ENCODE data around the gene DEFB128. TPM values are rescaled to one million over a fixed set of nuclear protein-coding genes. Genes with fewer than 3 reads are reported as not detected.

DEFB128 gene
- total RNA-seq, 3 donors from 2014 or later = not detected

GRCh38 chr20:157154-157553 is 32.4 kb downstream of the DEFB128 start, which contains the start of gene DEFB127:
DEFB127 (plus strand) TSS chr20:157454; CDS start chr20:157545, 91 bp downstream.
- DNase-seq (ENCODE audit: low spot score in 2 of 2) = no peak
- Histone ChIP-seq H3K4me1 (no peaks in the 10 kb centered on the region), H3K9me3 (no peaks in the 10 kb centered on the region), H3K27ac (no peak within 1 kb of the TSS), H3K36me3 (no peaks in the 10 kb centered on the region), H3K4me3 (no peak within 1 kb of the TSS), H3K27me3 (no peaks in the 10 kb centered on the region)
- no peak for TF ChIP-seq POLR2AphosphoS5 (IDR thresholded peaks at IDR 0.05)
- no peak for TF ChIP-seq CTCF (IDR thresholded peaks at IDR 0.05)
- no peak for TF ChIP-seq POLR2A (IDR thresholded peaks at IDR 0.05)
- intact Hi-C loops (cut with DNase I; ENCODE audit: low total_unique reads) = no loop called here

GRCh38 chr20:152131-152530 is 37.4 kb downstream of the DEFB128 start:
- no peaks in the 10 kb centered on the region for H3K4me1 ChIP-seq
- H3K36me3 ChIP-seq = no peaks in the 10 kb centered on the region
- H3K9me3 ChIP-seq = no peaks in the 10 kb centered on the region
- H3K4me3 ChIP-seq = no peak overlapping the region
- no peak for TF ChIP-seq CTCF (IDR thresholded peaks at IDR 0.05)
- no peak for TF ChIP-seq POLR2A (IDR thresholded peaks at IDR 0.05)
- TF ChIP-seq POLR2AphosphoS5 (IDR thresholded peaks at IDR 0.05) = no peak
- H3K27me3 ChIP-seq = no peaks in the 10 kb centered on the region
- intact Hi-C loops (cut with DNase I; ENCODE audit: low total_unique reads) = no loop called here
- no peak for DNase-seq (ENCODE audit: low spot score in 2 of 2)
- no peak overlapping the region for H3K27ac ChIP-seq

GRCh38 chr20:145877-146276 is 43.6 kb downstream of the DEFB128 start:
- DNase-seq (ENCODE audit: low spot score in 2 of 2) = no peak
- Histone ChIP-seq H3K4me1 (no peaks in the 10 kb centered on the region), H3K27me3 (no peaks in the 10 kb centered on the region), H3K36me3 (no peaks in the 10 kb centered on the region), H3K9me3 (no peaks in the 10 kb centered on the region), H3K4me3 (no peak overlapping the region), H3K27ac (no peak overlapping the region)
- no peak for TF ChIP-seq CTCF (IDR thresholded peaks at IDR 0.05)
- TF ChIP-seq POLR2A (IDR thresholded peaks at IDR 0.05) = no peak
- TF ChIP-seq POLR2AphosphoS5 (IDR thresholded peaks at IDR 0.05) = no peak
- intact Hi-C loops (cut with DNase I; ENCODE audit: low total_unique reads) = no loop called here

GRCh38 chr20:142290-142689 is 47.2 kb downstream of the DEFB128 start, which contains the start of gene DEFB126:
DEFB126 (plus strand) TSS chr20:142590; CDS start chr20:142629, 39 bp downstream.
- no peak within 1 kb of the TSS for H3K27ac ChIP-seq
- no peak within 1 kb of the TSS for H3K4me3 ChIP-seq
- no peaks in the 10 kb centered on the region for H3K36me3 ChIP-seq
- no peak for DNase-seq (ENCODE audit: low spot score in 2 of 2)
- no peak for TF ChIP-seq POLR2A (IDR thresholded peaks at IDR 0.05)
- intact Hi-C loops (cut with DNase I; ENCODE audit: low total_unique reads) = no loop called here
- peaks cover 0 to 5% of the 10 kb centered on the region in 2 donors for H3K27me3 ChIP-seq
- no peaks in the 10 kb centered on the region for H3K4me1 ChIP-seq
- H3K9me3 ChIP-seq = no peaks in the 10 kb centered on the region

Other genes starting within 250 kb of the DEFB128 start
- not detected for gene DEFB125, start 102.0 kb downstream of the DEFB128 start, total RNA-seq
- gene DEFB126, start 47.1 kb downstream of the DEFB128 start, total RNA-seq = not detected
- not detected for gene DEFB127, start 32.3 kb downstream of the DEFB128 start, total RNA-seq
- gene DEFB129, start 37.5 kb upstream of the DEFB128 start, total RNA-seq = not detected
- under 1 TPM; 0.29 to 0.96 (median 0.33) TPM for gene DEFB132, start 68.0 kb upstream of the DEFB128 start, total RNA-seq
- gene C20orf96, start 101.0 kb upstream of the DEFB128 start, total RNA-seq = 1 to 10 TPM; 2.6 to 9.2 (median 6.1) TPM
- 10 to 100 TPM; 10.1 to 14.0 (median 11.5) TPM for gene ZCCHC3, start 107.9 kb upstream of the DEFB128 start, total RNA-seq
- gene SOX12, start 135.8 kb upstream of the DEFB128 start, total RNA-seq = 1 to 10 TPM; 1.1 to 3.7 (median 3.3) TPM
- gene NRSN2, start 157.4 kb upstream of the DEFB128 start, total RNA-seq = 10 to 100 TPM in 2 of 3 donors, 1 to 10 TPM in 1; 9.4 to 22.3 (median 21.8) TPM
- 10 to 100 TPM in 2 of 3 donors, 1 to 10 TPM in 1; 4.5 to 18.0 (median 14.5) TPM for gene TRIB3, start 191.0 kb upstream of the DEFB128 start, total RNA-seq
- gene RBCK1, start 218.6 kb upstream of the DEFB128 start, total RNA-seq = 10 to 100 TPM; 61.3 to 69.5 (median 66.2) TPM